GM19467 (cell line): ENCODE measurements around the gene ALCAM.

Experiments used
- ATAC-seq: cut with Tn5 transposase; IDR thresholded peaks from one replicate; pipeline ENCODE4 v1.9.1; 2021; ENCODE audit warnings: mild to moderate bottlenecking, moderate library complexity; ENCODE audit not compliant: unreplicated experiment

The ALCAM gene

GRCh38 chr3:105521770-105522169 is 155.1 kb downstream of the ALCAM start:
- ATAC-seq, result no peak

GRCh38 chr3:105523501-105523900 is 156.8 kb downstream of the ALCAM start:
- no peak for ATAC-seq

GRCh38 chr3:105525531-105525930 is 158.8 kb downstream of the ALCAM start:
- no peak for ATAC-seq

- ATAC-seq, result no peak
Observed at GRCh38 chr3:105526360-105527111, 159.8 kb downstream of the ALCAM start.

GRCh38 chr3:105527535-105527934 is 160.8 kb downstream of the ALCAM start:
- no peak for ATAC-seq

GRCh38 chr3:105527949-105528348 is 161.2 kb downstream of the ALCAM start:
- no peak for ATAC-seq

GRCh38 chr3:105528955-105529354 is 162.2 kb downstream of the ALCAM start:
- no peak for ATAC-seq

GRCh38 chr3:105529456-105529855 is 162.7 kb downstream of the ALCAM start:
- no peak for ATAC-seq

GRCh38 chr3:105532251-105532650 is 165.5 kb downstream of the ALCAM start:
- no peak for ATAC-seq

- ATAC-seq, result no peak
Observed at GRCh38 chr3:105533960-105534359, 167.3 kb downstream of the ALCAM start.

- no peak for ATAC-seq
Observed at GRCh38 chr3:105534491-105534890, 167.8 kb downstream of the ALCAM start.

- ATAC-seq, result no peak
Observed at GRCh38 chr3:105537371-105538080, 170.8 kb downstream of the ALCAM start.

GRCh38 chr3:105538483-105538882 is 171.8 kb downstream of the ALCAM start:
- ATAC-seq, result no peak

GRCh38 chr3:105539897-105540296 is 173.2 kb downstream of the ALCAM start:
- ATAC-seq, result no peak

- ATAC-seq, result no peak
Observed at GRCh38 chr3:105542282-105543019, 175.7 kb downstream of the ALCAM start.

GRCh38 chr3:105545051-105545450 is 178.3 kb downstream of the ALCAM start:
- no peak for ATAC-seq

- no peak for ATAC-seq
Observed at GRCh38 chr3:105553851-105554250, 187.1 kb downstream of the ALCAM start.

GRCh38 chr3:105555206-105555605 is 188.5 kb downstream of the ALCAM start:
- ATAC-seq, result no peak

- ATAC-seq, result no peak
Observed at GRCh38 chr3:105559856-105560255, 193.1 kb downstream of the ALCAM start.

GRCh38 chr3:105561876-105562275 is 195.2 kb downstream of the ALCAM start:
- no peak for ATAC-seq

GRCh38 chr3:105564546-105565288 is 198.0 kb downstream of the ALCAM start:
- ATAC-seq, result no peak
